ENCODE measurements around the gene UBR1. TPM values are rescaled to one million over a fixed set of nuclear protein-coding genes. Genes with fewer than 3 reads are reported as not detected.

The UBR1 gene
- total and polyA plus RNA-seq, 2 experiments from 2014 or later = 17.2 to 19.6 TPM

DNA sequence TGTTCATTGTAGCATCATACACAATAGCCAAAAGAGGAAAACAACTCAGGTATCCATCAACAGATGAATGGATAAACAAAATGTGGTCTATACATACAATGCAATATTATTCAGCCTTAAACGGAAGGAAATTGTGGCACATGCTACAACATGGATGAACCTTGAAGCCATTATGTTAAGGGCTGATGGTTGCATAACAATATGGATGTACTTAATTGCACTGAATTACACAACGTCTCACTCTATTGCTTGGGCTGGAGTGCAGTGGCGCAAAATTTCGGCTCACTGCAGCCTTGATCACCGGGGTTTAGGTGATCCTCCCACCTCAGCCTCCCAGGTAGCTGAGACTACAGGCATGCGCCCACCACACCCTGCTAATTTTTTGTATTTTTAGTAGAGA lies 20.5 kb upstream of the UBR1 start (continued):
- TF ChIP-seq, protein P1, sequence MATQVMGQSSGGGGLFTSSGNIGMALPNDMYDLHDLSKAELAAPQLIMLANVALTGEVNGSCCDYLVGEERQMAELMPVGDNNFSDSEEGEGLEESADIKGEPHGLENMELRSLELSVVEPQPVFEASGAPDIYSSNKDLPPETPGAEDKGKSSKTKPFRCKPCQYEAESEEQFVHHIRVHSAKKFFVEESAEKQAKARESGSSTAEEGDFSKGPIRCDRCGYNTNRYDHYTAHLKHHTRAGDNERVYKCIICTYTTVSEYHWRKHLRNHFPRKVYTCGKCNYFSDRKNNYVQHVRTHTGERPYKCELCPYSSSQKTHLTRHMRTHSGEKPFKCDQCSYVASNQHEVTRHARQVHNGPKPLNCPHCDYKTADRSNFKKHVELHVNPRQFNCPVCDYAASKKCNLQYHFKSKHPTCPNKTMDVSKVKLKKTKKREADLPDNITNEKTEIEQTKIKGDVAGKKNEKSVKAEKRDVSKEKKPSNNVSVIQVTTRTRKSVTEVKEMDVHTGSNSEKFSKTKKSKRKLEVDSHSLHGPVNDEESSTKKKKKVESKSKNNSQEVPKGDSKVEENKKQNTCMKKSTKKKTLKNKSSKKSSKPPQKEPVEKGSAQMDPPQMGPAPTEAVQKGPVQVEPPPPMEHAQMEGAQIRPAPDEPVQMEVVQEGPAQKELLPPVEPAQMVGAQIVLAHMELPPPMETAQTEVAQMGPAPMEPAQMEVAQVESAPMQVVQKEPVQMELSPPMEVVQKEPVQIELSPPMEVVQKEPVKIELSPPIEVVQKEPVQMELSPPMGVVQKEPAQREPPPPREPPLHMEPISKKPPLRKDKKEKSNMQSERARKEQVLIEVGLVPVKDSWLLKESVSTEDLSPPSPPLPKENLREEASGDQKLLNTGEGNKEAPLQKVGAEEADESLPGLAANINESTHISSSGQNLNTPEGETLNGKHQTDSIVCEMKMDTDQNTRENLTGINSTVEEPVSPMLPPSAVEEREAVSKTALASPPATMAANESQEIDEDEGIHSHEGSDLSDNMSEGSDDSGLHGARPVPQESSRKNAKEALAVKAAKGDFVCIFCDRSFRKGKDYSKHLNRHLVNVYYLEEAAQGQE (IDR thresholded peaks at IDR 0.05; ENCODE audit: unreplicated experiment) = no peak
- TF ChIP-seq NANOG (IDR thresholded peaks at IDR 0.05; ENCODE audit: borderline replicate concordance) (no peak), POLR2AphosphoS5 (IDR thresholded peaks at IDR 0.05; ENCODE audit: low read depth) (no peak), ZNF331 (CRISPR knock-in tag; IDR thresholded peaks at IDR 0.05; ENCODE audit: low read depth) (no peak), ZNF114 (CRISPR knock-in tag; IDR thresholded peaks at IDR 0.05) (no peak)

GRCh38 chr15:43125100-43125661 lies 19.3 kb upstream of the UBR1 start:
- Mint-ChIP-seq H3K27ac (no peak overlapping the region), H3K4me1 (peaks cover 11% of the 10 kb centered on the region; the same call in 2 of the 3 replicates), H3K9me3 (peaks cover 9% of the 10 kb centered on the region; the same call in 2 of the 3 replicates), H3K27me3 (ENCODE audit: insufficient read depth, low read depth, poor library complexity) (peaks cover 7% of the 10 kb centered on the region), H3K4me3 (no peak overlapping the region), H3K36me3 (ENCODE audit: low read depth) (no peaks in the 10 kb centered on the region)
- no peak overlapping the region for H3K4me2 ChIP-seq
- no peak for DNase-seq (ENCODE audit: low spot score)
- H3F3A ChIP-seq (replicated peaks; ENCODE audit: low read depth) = no peaks in the 10 kb centered on the region
- no peak for ATAC-seq
- H3K4me1 ChIP-seq (ENCODE audit: insufficient read depth) = no peaks in the 10 kb centered on the region
- no peak overlapping the region for H3K27ac ChIP-seq (ENCODE audit: low read depth)
- peaks cover 5% of the 10 kb centered on the region; the same call in 1 of the 2 replicates for H3K9me2 ChIP-seq (ENCODE audit: insufficient read depth)
- no peak overlapping the region for H3K4me3 ChIP-seq
- no peaks in the 10 kb centered on the region for H4K20me1 ChIP-seq (replicated peaks; ENCODE audit: insufficient read depth)
- no peaks in the 10 kb centered on the region for H3K79me2 ChIP-seq (replicated peaks; ENCODE audit: insufficient read depth)
- H2AFZ ChIP-seq = 0 out of 2 replicates have a peak overlapping the region, but pooled peaks have one; percentile 4
- H3K36me3 ChIP-seq (ENCODE audit: insufficient read depth) = no peaks in the 10 kb centered on the region
- H3K27me3 ChIP-seq (ENCODE audit: insufficient read depth) = peaks cover 15% of the 10 kb centered on the region
- TF ChIP-seq CREB1 (CRISPR knock-in tag; IDR thresholded peaks at IDR 0.05; ENCODE audit: low read depth) = no peak
- TF ChIP-seq EZH2 (IDR thresholded peaks at IDR 0.05; ENCODE audit: low read depth, unreplicated experiment) = no peak
- no peak for TF ChIP-seq STAT1 (IDR thresholded peaks at IDR 0.05; ENCODE audit: unreplicated experiment)
- TF ChIP-seq, protein P1 (IDR thresholded peaks at IDR 0.05; ENCODE audit: unreplicated experiment) = no peak
- no peak for TF ChIP-seq EZH2phosphoT487 (IDR thresholded peaks at IDR 0.05; ENCODE audit: unreplicated experiment)
- TF ChIP-seq ETS1 (IDR thresholded peaks at IDR 0.05) = no peak
- no peak for TF ChIP-seq ZNF331 (CRISPR knock-in tag; IDR thresholded peaks at IDR 0.05; ENCODE audit: low read depth)
- TF ChIP-seq CTCF (conservative IDR thresholded peaks at IDR 0.05; ENCODE audit: low read depth in 2 of 2) = no peak
